SK-N-SH (cell line): ENCODE results near the gene ACVR1C. TPM values are rescaled to one million over a fixed set of nuclear protein-coding genes. Genes with fewer than 3 reads are reported as not detected.

Experiments used
- CTCF ChIA-PET: fragments of 300-600, 350-600 bp; formaldehyde crosslinking; extraction: SDS; loops from one replicate; lab custom pipeline; 2021; lab: Yijun Ruan, JAX
- POLR2A ChIA-PET: fragments of 350-600 bp; sonication (Branson Sonifier 250); formaldehyde crosslinking; extraction: SDS; loops from one replicate; lab custom pipeline; 2020; ENCODE audit warnings: antibody characterized with exemption, inconsistent platforms; lab: Yijun Ruan, JAX
- DNase-seq: peaks from one replicate; pipeline ENCODE4 v3.0.0; 2012
- H2AFZ ChIP-seq: fragments of 200-600 bp; sonication (generic); 2 replicates; pipeline ENCODE4 v1.8.1; 2016; ENCODE audit warnings: antibody characterized with exemption, mild to moderate bottlenecking, low read depth
- H3F3A ChIP-seq: fragments of 200-600 bp; sonication (generic); replicated peaks from 2 replicates; pipeline ENCODE3; 2016; ENCODE audit warnings: antibody characterized with exemption, mild to moderate bottlenecking; ENCODE audit not compliant: insufficient read depth
- H3K27ac ChIP-seq, 2 experiments: fragments of 200-500 bp in 1 of 2; fragments of 200-600 bp in 1 of 2; sonication (Bioruptor generic) in 1 of 2; sonication (generic), shearing (Covaris generic) in 1 of 2; 2 replicates each; pipeline versions ENCODE4 v1.5.1 to v1.6.1; 2014 to 2016; ENCODE audit warnings: low read depth in 2 of 2, inconsistent platforms in 1 of 2, low read length in 1 of 2, mild to moderate bottlenecking in 1 of 2, mixed read lengths in 1 of 2
- H3K27me3 ChIP-seq: fragments of 200-600 bp; sonication (generic), shearing (Covaris generic); 2 replicates; pipeline ENCODE4 v1.6.1; 2016; ENCODE audit warnings: mixed run types; ENCODE audit not compliant: insufficient read depth
- H3K36me3 ChIP-seq, 2 experiments: fragments of 200-500 bp in 1 of 2; fragments of 200-600 bp in 1 of 2; sonication (Bioruptor generic) in 1 of 2; sonication (generic) in 1 of 2; replicated peaks in 1 of 2; 2 replicates each; pipeline versions ENCODE3 to v1.5.1; 2014 to 2016; ENCODE audit warnings: low read length in 1 of 2, mild to moderate bottlenecking in 1 of 2; ENCODE audit not compliant: insufficient read depth in 2 of 2, control insufficient read depth in 1 of 2
- H3K4me1 ChIP-seq, 2 experiments: fragments of 200-500 bp in 1 of 2; fragments of 200-600 bp in 1 of 2; sonication (Bioruptor generic) in 1 of 2; sonication (generic), shearing (Covaris generic) in 1 of 2; 2 replicates each; pipeline versions ENCODE4 v1.5.1 to v1.6.1; 2014 to 2016; ENCODE audit warnings: low read depth in 1 of 2, low read length in 1 of 2, mixed run types in 1 of 2; ENCODE audit not compliant: insufficient read depth in 2 of 2, control insufficient read depth in 1 of 2
- H3K4me2 ChIP-seq: fragments of 200-600 bp; sonication (generic), shearing (Covaris generic); 2 replicates; pipeline ENCODE4 v1.6.1; 2017; ENCODE audit warnings: mixed run types
- H3K4me3 ChIP-seq, 2 experiments: fragments of 200-500 bp in 1 of 2; fragments of 200-600 bp in 1 of 2; sonication (Bioruptor generic) in 1 of 2; sonication (generic), shearing (Covaris generic) in 1 of 2; 2 replicates each; pipeline versions ENCODE4 v1.5.1 to v1.8.1; 2014 to 2016; ENCODE audit warnings: low read depth in 2 of 2, inconsistent platforms in 1 of 2, low read length in 1 of 2, mild to moderate bottlenecking in 1 of 2, mixed read lengths in 1 of 2, moderate library complexity in 1 of 2
- H3K79me2 ChIP-seq: fragments of 200-600 bp; sonication (generic); 2 replicates; pipeline ENCODE4 v1.8.1; 2017; ENCODE audit warnings: mild to moderate bottlenecking; ENCODE audit not compliant: insufficient read depth
- H3K9ac ChIP-seq: fragments of 200-600 bp; sonication (generic); 2 replicates; pipeline ENCODE4 v1.6.1; 2017; ENCODE audit warnings: mixed run types
- H3K9me2 ChIP-seq: fragments of 200-600 bp; sonication (generic); 2 replicates; pipeline ENCODE4 v1.6.1; 2017; ENCODE audit warnings: mixed run types
- H3K9me3 ChIP-seq: fragments of 200-600 bp; sonication (generic); 2 replicates; pipeline ENCODE4 v1.6.1; 2017; ENCODE audit warnings: mixed run types, mild to moderate bottlenecking, moderate library complexity
- H4K20me1 ChIP-seq: fragments of 200-600 bp; sonication (generic); 2 replicates; pipeline ENCODE4 v1.6.1; 2017; ENCODE audit warnings: mild to moderate bottlenecking, mixed run types; ENCODE audit not compliant: insufficient read depth
- ELF1 ChIP-seq: IDR thresholded peaks from 2 replicates; pipeline ENCODE4 v1.4.0; 2012
- EP300 ChIP-seq, 2 experiments: IDR thresholded peaks; 2 replicates each; pipeline versions ENCODE4 v1.4.0 to v1.6.1; 2012; ENCODE audit warnings: borderline replicate concordance in 1 of 2, low read depth in 1 of 2, low read length in 1 of 2
- EZH2phosphoT487 ChIP-seq: fragments of 200-600 bp; sonication (generic); IDR thresholded peaks from 2 replicates; pipeline ENCODE4 v1.6.1; 2017; ENCODE audit warnings: low read depth, mixed run types, mild to moderate bottlenecking, antibody characterized with exemption, moderate library complexity, borderline replicate concordance
- MEF2A ChIP-seq: IDR thresholded peaks from 2 replicates; pipeline ENCODE4 v1.4.0; 2012; ENCODE audit warnings: low read depth, borderline replicate concordance
- SMC3 ChIP-seq: IDR thresholded peaks from 2 replicates; pipeline ENCODE4 v1.6.1; 2012; ENCODE audit warnings: low read depth, low read length, improper control_type of control experiment
- TEAD4 ChIP-seq: IDR thresholded peaks from 2 replicates; pipeline ENCODE4 v1.4.0; 2012; ENCODE audit warnings: mild to moderate bottlenecking, borderline replicate concordance; ENCODE audit not compliant: insufficient read depth
- ZBTB33 ChIP-seq: IDR thresholded peaks from 2 replicates; pipeline ENCODE4 v1.4.0; 2012; ENCODE audit warnings: low read depth, borderline replicate concordance
- WGBS: methylation state at CpG from one replicate; pipeline ENCODE4 v1.1.6; 2017; ENCODE audit warnings: low lambda C conversion rate; 5-methylcytosine and 5-hydroxymethylcytosine counted together
- polyA plus RNA-seq, 3 experiments: library from polyadenylated mRNA; depleted of rRNA; stranded (reverse); fragments of >200 nt; gene quantifications; 2 replicates each; pipeline ENCODE4 v1.2.3, GENCODE V29; 2012
- TF ChIP-seq, protein P1 (sequence below): IDR thresholded peaks from 2 replicates; pipeline ENCODE4 v1.4.0; 2012; ENCODE audit warnings: low read depth, borderline replicate concordance
- TF ChIP-seq, protein P2 (sequence below): IDR thresholded peaks from 2 replicates; pipeline ENCODE4 v1.6.1; 2012; ENCODE audit warnings: mild to moderate bottlenecking, low read depth, low read length, moderate library complexity

ACVR1C gene
- polyA plus RNA-seq, 1 of the 3 experiments (the other 2 are of a cell fraction) = 0.03 TPM

- H3K4me1 ChIP-seq = no peaks in the 10 kb centered on the region
- WGBS = 18% methylated on average over 4 of the region's 4 CpGs
- TF ChIP-seq, protein P1, sequence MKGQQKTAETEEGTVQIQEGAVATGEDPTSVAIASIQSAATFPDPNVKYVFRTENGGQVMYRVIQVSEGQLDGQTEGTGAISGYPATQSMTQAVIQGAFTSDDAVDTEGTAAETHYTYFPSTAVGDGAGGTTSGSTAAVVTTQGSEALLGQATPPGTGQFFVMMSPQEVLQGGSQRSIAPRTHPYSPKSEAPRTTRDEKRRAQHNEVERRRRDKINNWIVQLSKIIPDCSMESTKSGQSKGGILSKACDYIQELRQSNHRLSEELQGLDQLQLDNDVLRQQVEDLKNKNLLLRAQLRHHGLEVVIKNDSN = no peak
- TF ChIP-seq ZBTB33 (no peak), EP300 (IDR thresholded peaks at IDR 0.05; ENCODE audit: borderline replicate concordance in 1 of 2, low read depth in 1 of 2, low read length in 1 of 2) (no peak), EZH2phosphoT487 (no peak), ELF1 (no peak), MEF2A (no peak), TEAD4 (no peak), SMC3 (no peak)
- TF ChIP-seq, protein P2, sequence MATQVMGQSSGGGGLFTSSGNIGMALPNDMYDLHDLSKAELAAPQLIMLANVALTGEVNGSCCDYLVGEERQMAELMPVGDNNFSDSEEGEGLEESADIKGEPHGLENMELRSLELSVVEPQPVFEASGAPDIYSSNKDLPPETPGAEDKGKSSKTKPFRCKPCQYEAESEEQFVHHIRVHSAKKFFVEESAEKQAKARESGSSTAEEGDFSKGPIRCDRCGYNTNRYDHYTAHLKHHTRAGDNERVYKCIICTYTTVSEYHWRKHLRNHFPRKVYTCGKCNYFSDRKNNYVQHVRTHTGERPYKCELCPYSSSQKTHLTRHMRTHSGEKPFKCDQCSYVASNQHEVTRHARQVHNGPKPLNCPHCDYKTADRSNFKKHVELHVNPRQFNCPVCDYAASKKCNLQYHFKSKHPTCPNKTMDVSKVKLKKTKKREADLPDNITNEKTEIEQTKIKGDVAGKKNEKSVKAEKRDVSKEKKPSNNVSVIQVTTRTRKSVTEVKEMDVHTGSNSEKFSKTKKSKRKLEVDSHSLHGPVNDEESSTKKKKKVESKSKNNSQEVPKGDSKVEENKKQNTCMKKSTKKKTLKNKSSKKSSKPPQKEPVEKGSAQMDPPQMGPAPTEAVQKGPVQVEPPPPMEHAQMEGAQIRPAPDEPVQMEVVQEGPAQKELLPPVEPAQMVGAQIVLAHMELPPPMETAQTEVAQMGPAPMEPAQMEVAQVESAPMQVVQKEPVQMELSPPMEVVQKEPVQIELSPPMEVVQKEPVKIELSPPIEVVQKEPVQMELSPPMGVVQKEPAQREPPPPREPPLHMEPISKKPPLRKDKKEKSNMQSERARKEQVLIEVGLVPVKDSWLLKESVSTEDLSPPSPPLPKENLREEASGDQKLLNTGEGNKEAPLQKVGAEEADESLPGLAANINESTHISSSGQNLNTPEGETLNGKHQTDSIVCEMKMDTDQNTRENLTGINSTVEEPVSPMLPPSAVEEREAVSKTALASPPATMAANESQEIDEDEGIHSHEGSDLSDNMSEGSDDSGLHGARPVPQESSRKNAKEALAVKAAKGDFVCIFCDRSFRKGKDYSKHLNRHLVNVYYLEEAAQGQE = no peak
- no peaks in the 10 kb centered on the region for H3F3A ChIP-seq
- CTCF ChIA-PET = no interaction called here
- H3K9ac ChIP-seq = no peak overlapping the region
- H3K27ac ChIP-seq = no peak overlapping the region
- H3K79me2 ChIP-seq = no peaks in the 10 kb centered on the region
- DNase-seq = no peak
- H3K27me3 ChIP-seq = peaks cover 40% of the 10 kb centered on the region
- H4K20me1 ChIP-seq = no peaks in the 10 kb centered on the region
- no peaks in the 10 kb centered on the region for H3K9me3 ChIP-seq
- H3K4me2 ChIP-seq = no peak overlapping the region
- no peaks in the 10 kb centered on the region for H3K36me3 ChIP-seq
- H2AFZ ChIP-seq = no peak overlapping the region
- no peak overlapping the region for H3K4me3 ChIP-seq
- POLR2A ChIA-PET = no interaction called here
- no peaks in the 10 kb centered on the region for H3K9me2 ChIP-seq
Measured at GRCh38 chr2:157486596-157487270, 141.9 kb downstream of the ACVR1C start.
